Central memory CD8-positive, alpha-beta T cell (primary cell): ENCODE results near the gene PRKAA2.

Experiments
- ATAC-seq: fragments of 150-1000 bp; cut with Tn5 transposase; replicated peaks from 2 replicates; pipeline ENCODE4 v1.10.0; 2022; ENCODE audit warnings: mild to moderate bottlenecking, moderate FRiP score, moderate number of reproducible peaks; ENCODE audit not compliant: poor library complexity, severe bottlenecking; ENCODE audit errors: extremely low read depth
- DNase-seq, 2 donors: peaks; one replicate each; pipeline ENCODE4 v3.0.0; 2021; ENCODE audit warnings: low spot score in 2 of 2
- H3K27ac Mint-ChIP-seq: one replicate; pipeline ENCODE4 v1.8.0; 2022; ENCODE audit warnings: low read depth, mild to moderate bottlenecking, moderate library complexity, mixed read lengths
- H3K27me3 Mint-ChIP-seq: one replicate; pipeline ENCODE4 v1.8.0; 2022; ENCODE audit warnings: mixed read lengths
- H3K36me3 Mint-ChIP-seq: one replicate; pipeline ENCODE4 v1.8.0; 2022; ENCODE audit warnings: mild to moderate bottlenecking, moderate library complexity, mixed read lengths; ENCODE audit not compliant: insufficient read depth
- H3K4me1 Mint-ChIP-seq: one replicate; pipeline ENCODE4 v1.8.0; 2022; ENCODE audit warnings: mixed read lengths
- H3K4me3 Mint-ChIP-seq: one replicate; pipeline ENCODE4 v1.8.0; 2022; ENCODE audit warnings: mild to moderate bottlenecking, moderate library complexity, mixed read lengths
- H3K9me3 Mint-ChIP-seq: one replicate; pipeline ENCODE4 v1.8.0; 2022; ENCODE audit warnings: mixed read lengths

PRKAA2 gene

GRCh38 chr1:56663846-56664245 is 18.7 kb downstream of the PRKAA2 start:
- no peak for ATAC-seq
- no peak for DNase-seq
- no peaks in the 10 kb centered on the region for H3K9me3 Mint-ChIP-seq
- no peak overlapping the region for H3K4me3 Mint-ChIP-seq
- no peaks in the 10 kb centered on the region for H3K4me1 Mint-ChIP-seq
- H3K27ac Mint-ChIP-seq: no peak overlapping the region
- no peaks in the 10 kb centered on the region for H3K36me3 Mint-ChIP-seq
- peaks cover 13% of the 10 kb centered on the region for H3K27me3 Mint-ChIP-seq

GRCh38 chr1:56665384-56665783 is 20.3 kb downstream of the PRKAA2 start:
- Mint-ChIP-seq H3K27ac (no peak overlapping the region), H3K36me3 (peaks cover 1% of the 10 kb centered on the region), H3K4me3 (no peak overlapping the region), H3K4me1 (no peaks in the 10 kb centered on the region), H3K27me3 (peaks cover 13% of the 10 kb centered on the region), H3K9me3 (no peaks in the 10 kb centered on the region)
- no peak for DNase-seq
- no peak for ATAC-seq

- peaks cover 13% of the 10 kb centered on the region for H3K27me3 Mint-ChIP-seq
- no peaks in the 10 kb centered on the region for H3K4me1 Mint-ChIP-seq
- H3K36me3 Mint-ChIP-seq: peaks cover 1% of the 10 kb centered on the region
- H3K27ac Mint-ChIP-seq: no peak overlapping the region
- DNase-seq (no peak), ATAC-seq (no peak)
- no peaks in the 10 kb centered on the region for H3K9me3 Mint-ChIP-seq
- no peak overlapping the region for H3K4me3 Mint-ChIP-seq
These were observed 21.0 kb downstream of the PRKAA2 start for GRCh38 chr1:56666112-56666608.

GRCh38 chr1:56670350-56670749 is 25.2 kb downstream of the PRKAA2 start:
- peaks cover 1% of the 10 kb centered on the region for H3K36me3 Mint-ChIP-seq

GRCh38 chr1:56671085-56671484 is 26.0 kb downstream of the PRKAA2 start:
- H3K27ac Mint-ChIP-seq: no peak overlapping the region
- H3K4me3 Mint-ChIP-seq: no peak overlapping the region
- no peaks in the 10 kb centered on the region for H3K4me1 Mint-ChIP-seq
- no peak for DNase-seq
- H3K27me3 Mint-ChIP-seq: peaks cover 17% of the 10 kb centered on the region
- ATAC-seq: no peak
- H3K9me3 Mint-ChIP-seq: no peaks in the 10 kb centered on the region
- peaks cover 1% of the 10 kb centered on the region for H3K36me3 Mint-ChIP-seq

More at GRCh38 chr1:56670350-56670749, 25.2 kb downstream of the PRKAA2 start:
- H3K9me3 Mint-ChIP-seq: no peaks in the 10 kb centered on the region
- DNase-seq (no peak), ATAC-seq (no peak)
- H3K4me3 Mint-ChIP-seq: no peak overlapping the region
- no peaks in the 10 kb centered on the region for H3K4me1 Mint-ChIP-seq
- no peak overlapping the region for H3K27ac Mint-ChIP-seq
- peaks cover 24% of the 10 kb centered on the region for H3K27me3 Mint-ChIP-seq

- no peaks in the 10 kb centered on the region for H3K9me3 Mint-ChIP-seq
- no peak overlapping the region for H3K4me3 Mint-ChIP-seq
- H3K36me3 Mint-ChIP-seq: peaks cover 1% of the 10 kb centered on the region
- DNase-seq: no peak
- H3K27ac Mint-ChIP-seq: no peak overlapping the region
- peaks cover 12% of the 10 kb centered on the region for H3K27me3 Mint-ChIP-seq
- ATAC-seq: no peak
- H3K4me1 Mint-ChIP-seq: no peaks in the 10 kb centered on the region
These were observed 26.4 kb downstream of the PRKAA2 start for GRCh38 chr1:56671542-56671941.

GRCh38 chr1:56672579-56672978 is 27.5 kb downstream of the PRKAA2 start:
- no peak overlapping the region for H3K27ac Mint-ChIP-seq
- DNase-seq: no peak
- no peaks in the 10 kb centered on the region for H3K4me1 Mint-ChIP-seq
- peaks cover 1% of the 10 kb centered on the region for H3K36me3 Mint-ChIP-seq
- H3K27me3 Mint-ChIP-seq: peaks cover 12% of the 10 kb centered on the region
- H3K4me3 Mint-ChIP-seq: no peak overlapping the region
- ATAC-seq: no peak
- no peaks in the 10 kb centered on the region for H3K9me3 Mint-ChIP-seq

- H3K4me3 Mint-ChIP-seq: no peak overlapping the region
- no peak overlapping the region for H3K27ac Mint-ChIP-seq
- no peak for DNase-seq
- H3K36me3 Mint-ChIP-seq: no peaks in the 10 kb centered on the region
- H3K4me1 Mint-ChIP-seq: no peaks in the 10 kb centered on the region
- no peaks in the 10 kb centered on the region for H3K9me3 Mint-ChIP-seq
- peaks cover 12% of the 10 kb centered on the region for H3K27me3 Mint-ChIP-seq
- ATAC-seq: no peak
These were observed 30.6 kb downstream of the PRKAA2 start for GRCh38 chr1:56675763-56676162.

GRCh38 chr1:56676571-56677035 is 31.5 kb downstream of the PRKAA2 start:
- Mint-ChIP-seq H3K36me3 (no peaks in the 10 kb centered on the region), H3K4me3 (no peak overlapping the region), H3K9me3 (no peaks in the 10 kb centered on the region), H3K27me3 (peaks cover 12% of the 10 kb centered on the region), H3K4me1 (no peaks in the 10 kb centered on the region), H3K27ac (no peak overlapping the region)
- no peak for ATAC-seq
- no peak for DNase-seq

GRCh38 chr1:56683569-56683968 is 38.5 kb downstream of the PRKAA2 start:
- Mint-ChIP-seq H3K4me3 (no peak overlapping the region), H3K4me1 (no peaks in the 10 kb centered on the region), H3K9me3 (no peaks in the 10 kb centered on the region), H3K36me3 (no peaks in the 10 kb centered on the region), H3K27ac (no peak overlapping the region), H3K27me3 (no peaks in the 10 kb centered on the region)
- ATAC-seq (no peak), DNase-seq (no peak)

- Mint-ChIP-seq H3K4me3 (no peak overlapping the region), H3K4me1 (no peaks in the 10 kb centered on the region), H3K9me3 (no peaks in the 10 kb centered on the region), H3K36me3 (no peaks in the 10 kb centered on the region), H3K27me3 (no peaks in the 10 kb centered on the region), H3K27ac (no peak overlapping the region)
- ATAC-seq: no peak
- DNase-seq: no peak
These were observed 41.1 kb downstream of the PRKAA2 start for GRCh38 chr1:56686169-56686568.

- Mint-ChIP-seq H3K36me3 (no peaks in the 10 kb centered on the region), H3K4me1 (no peaks in the 10 kb centered on the region), H3K9me3 (no peaks in the 10 kb centered on the region), H3K4me3 (no peak overlapping the region), H3K27me3 (no peaks in the 10 kb centered on the region), H3K27ac (no peak overlapping the region)
- DNase-seq: no peak
- no peak for ATAC-seq
These were observed 43.5 kb downstream of the PRKAA2 start for GRCh38 chr1:56688522-56689026.

GRCh38 chr1:56696663-56697062 is 51.5 kb downstream of the PRKAA2 start:
- DNase-seq (no peak), ATAC-seq (no peak)
- H3K4me1 Mint-ChIP-seq: no peaks in the 10 kb centered on the region
- H3K27me3 Mint-ChIP-seq: peaks cover 9% of the 10 kb centered on the region
- no peak overlapping the region for H3K27ac Mint-ChIP-seq
- no peak overlapping the region for H3K4me3 Mint-ChIP-seq
- no peaks in the 10 kb centered on the region for H3K36me3 Mint-ChIP-seq
- no peaks in the 10 kb centered on the region for H3K9me3 Mint-ChIP-seq
